Fibroblast of lung (primary cell): Measurements from ENCODE around the gene DYSF.

Source experiments
- CTCF ChIP-seq, 2 donors: IDR thresholded peaks in 1 of 2; conservative IDR thresholded peaks in 1 of 2; 1 replicate in 1 of 2; 2 replicates in 1 of 2; pipeline ENCODE4 v1.5.1; 2011 to 2012; ENCODE audit warnings: low read length in 2 of 2, control low read depth in 1 of 2, inconsistent platforms in 1 of 2, low read depth in 1 of 2, mild to moderate bottlenecking in 1 of 2
- EZH2 ChIP-seq: IDR thresholded peaks from 2 replicates; pipeline ENCODE4 v1.5.1; 2012; ENCODE audit warnings: low read length, control low read depth, mild to moderate bottlenecking; ENCODE audit errors: missing control alignments

DNA sequence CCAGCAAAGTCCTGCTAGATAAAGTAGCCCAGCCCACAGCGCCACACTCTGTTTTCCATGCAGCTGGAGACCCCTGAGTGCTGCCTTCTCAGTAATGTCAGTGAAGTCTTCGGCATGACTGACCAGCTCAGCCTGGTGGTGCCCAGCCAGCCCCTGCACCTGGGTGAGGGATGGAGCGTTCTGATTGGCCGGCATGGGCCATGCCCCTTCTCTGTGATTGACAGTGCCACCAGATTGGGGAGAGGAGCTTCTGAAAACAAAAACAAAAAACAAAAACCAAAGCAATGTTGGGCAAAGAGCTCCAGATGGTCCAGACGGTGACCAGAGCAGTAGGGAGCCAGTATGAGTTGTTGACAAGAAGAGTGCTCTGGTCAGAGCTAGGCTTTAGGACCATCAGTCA is 122.6 kb downstream of the DYSF start:
- no peak for TF ChIP-seq CTCF (conservative IDR thresholded peaks at IDR 0.05 in 1 of 2, IDR thresholded peaks at IDR 0.05 in 1 of 2; ENCODE audit: low read depth in 1 of 2, low read length in 2 of 2)
- no peak for TF ChIP-seq EZH2
